HEK293T (cell line): ENCODE measurements around the gene BMPER.
A peak's percentile ranks its signal among the peaks of the same experiment; 100 is the strongest.

Experiments
- CTCF ChIA-PET: fragments of 350-600 bp; formaldehyde crosslinking; extraction: SDS; loops from one replicate; lab custom pipeline; 2021; ENCODE audit warnings: antibody characterized with exemption, inconsistent platforms; lab: Yijun Ruan, JAX
- POLR2A ChIA-PET: fragments of 350-600 bp; formaldehyde crosslinking; extraction: SDS; loops from one replicate; lab custom pipeline; 2020; ENCODE audit warnings: antibody characterized with exemption, inconsistent platforms; lab: Yijun Ruan, JAX
- DNase-seq: peaks from one replicate; pipeline ENCODE4 v3.0.0; 2012; ENCODE audit warnings: mixed read lengths; ENCODE audit errors: extremely low spot score
- ARNT ChIP-seq: fragments of 450-650 bp; IDR thresholded peaks from 2 replicates; pipeline ENCODE4 v1.6.1; 2017; ENCODE audit warnings: mild to moderate bottlenecking
- BHLHE40 ChIP-seq: fragments of 450-650 bp; IDR thresholded peaks from 2 replicates; pipeline ENCODE4 v1.6.1; 2016; ENCODE audit warnings: mild to moderate bottlenecking, moderate library complexity, borderline replicate concordance
- CTBP1 ChIP-seq: fragments of 450-650 bp; IDR thresholded peaks from 2 replicates; pipeline ENCODE4 v1.6.1; 2016; ENCODE audit warnings: borderline replicate concordance
- ELF4 ChIP-seq: fragments of 450-650 bp; IDR thresholded peaks from 2 replicates; pipeline ENCODE4 v1.6.1; 2017; ENCODE audit warnings: antibody characterized with exemption
- FOXA1 ChIP-seq: fragments of 450-650 bp; IDR thresholded peaks from 2 replicates; pipeline ENCODE4 v1.6.1; 2016; ENCODE audit warnings: mild to moderate bottlenecking
- FOXK2 ChIP-seq: fragments of 450-650 bp; IDR thresholded peaks from 2 replicates; pipeline ENCODE4 v1.6.1; 2016; ENCODE audit warnings: mild to moderate bottlenecking
- FOXM1 ChIP-seq: fragments of 450-650 bp; IDR thresholded peaks from 2 replicates; pipeline ENCODE4 v1.6.1; 2017; ENCODE audit warnings: mild to moderate bottlenecking, borderline replicate concordance
- HDGF ChIP-seq: fragments of 450-650 bp; IDR thresholded peaks from 2 replicates; pipeline ENCODE4 v1.6.1; 2017; ENCODE audit warnings: antibody characterized with exemption, borderline replicate concordance
- L3MBTL2 ChIP-seq: fragments of 450-650 bp; conservative IDR thresholded peaks from 2 replicates; pipeline ENCODE4 v1.6.1; 2016; ENCODE audit warnings: mild to moderate bottlenecking
- LEF1 ChIP-seq: fragments of 450-650 bp; IDR thresholded peaks from 2 replicates; pipeline ENCODE4 v1.6.1; 2017; ENCODE audit warnings: mild to moderate bottlenecking, borderline replicate concordance
- NFRKB ChIP-seq: fragments of 450-650 bp; IDR thresholded peaks from 2 replicates; pipeline ENCODE4 v1.6.1; 2016; ENCODE audit warnings: mild to moderate bottlenecking, moderate library complexity
- PKNOX1 ChIP-seq: fragments of 450-650 bp; IDR thresholded peaks from 2 replicates; pipeline ENCODE4 v1.6.1; 2016
- SP1 ChIP-seq: fragments of 450-650 bp; IDR thresholded peaks from 2 replicates; pipeline ENCODE4 v1.6.1; 2017
- SUZ12 ChIP-seq: fragments of 450-650 bp; IDR thresholded peaks from 2 replicates; pipeline ENCODE4 v1.6.1; 2016; ENCODE audit warnings: mild to moderate bottlenecking
- TARDBP ChIP-seq: fragments of 450-650 bp; IDR thresholded peaks from 2 replicates; pipeline ENCODE4 v1.6.1; 2016
- ZNF384 ChIP-seq: fragments of 450-650 bp; IDR thresholded peaks from 2 replicates; pipeline ENCODE4 v1.6.1; 2016

The BMPER gene

GRCh38 chr7:33916357-33917081 is 11.2 kb downstream of the BMPER start:
- no peak for DNase-seq
- TF ChIP-seq FOXM1 (no peak), FOXK2 (no peak), LEF1 (no peak), BHLHE40 (no peak)
- POLR2A ChIA-PET = interaction anchor here (0.7 to 1.2 kb wide), 2 partner anchors 12 to 16 kb away, joined by 3 to 5 read pairs; no protein-coding TSS in a partner anchor
- CTCF ChIA-PET = no interaction called here

- POLR2A ChIA-PET = no interaction called here
- no peak for DNase-seq
- CTCF ChIA-PET = interaction anchor here (0.9 kb wide), 1 partner anchor 9 kb away, joined by 3 read pairs; no protein-coding TSS in a partner anchor
- TF ChIP-seq FOXM1 = no peak
- TF ChIP-seq ARNT = no peak
- no peak for TF ChIP-seq ZNF384
- TF ChIP-seq LEF1 = no peak
- no peak for TF ChIP-seq L3MBTL2
- no peak for TF ChIP-seq SP1
- no peak for TF ChIP-seq ELF4
- no peak for TF ChIP-seq FOXK2
- TF ChIP-seq HDGF = no peak
- no peak for TF ChIP-seq CTBP1
- TF ChIP-seq TARDBP = no peak
- TF ChIP-seq FOXA1 = no peak
- no peak for TF ChIP-seq BHLHE40
- no peak for TF ChIP-seq NFRKB
- TF ChIP-seq SUZ12 = no peak
Observed at GRCh38 chr7:33917661-33918060, 12.3 kb downstream of the BMPER start.

GRCh38 chr7:33918438-33919143 is 13.3 kb downstream of the BMPER start:
- POLR2A ChIA-PET = no interaction called here
- TF ChIP-seq LEF1 (no peak), ARNT (no peak), FOXM1 (no peak), ZNF384 (no peak), HDGF (no peak), CTBP1 (no peak), L3MBTL2 (no peak), FOXA1 (no peak), SP1 (no peak), BHLHE40 (no peak), NFRKB (no peak), FOXK2 (no peak)
- no peak for DNase-seq
- CTCF ChIA-PET = interaction anchor here (1.1 kb wide), 1 partner anchor 14 kb away, joined by 3 read pairs; no protein-coding TSS in a partner anchor

- POLR2A ChIA-PET = no interaction called here
- CTCF ChIA-PET = no interaction called here
- peak; percentile 80 for TF ChIP-seq PKNOX1
- TF ChIP-seq TARDBP = no peak
Observed at GRCh38 chr7:33919449-33919848, 14.1 kb downstream of the BMPER start.

GRCh38 chr7:33921216-33921938 is 16.0 kb downstream of the BMPER start:
- DNase-seq = no peak
- no peak for TF ChIP-seq CTBP1
- no peak for TF ChIP-seq L3MBTL2
- no peak for TF ChIP-seq ZNF384
- no peak for TF ChIP-seq PKNOX1
- no peak for TF ChIP-seq ARNT
- no peak for TF ChIP-seq ELF4
- no peak for TF ChIP-seq TARDBP
- no peak for TF ChIP-seq NFRKB
- no peak for TF ChIP-seq FOXM1
- no peak for TF ChIP-seq FOXA1
- no peak for TF ChIP-seq LEF1
- TF ChIP-seq HDGF = no peak
- ChIA-PET POLR2A (interaction anchor here (1.2 to 1.5 kb wide), 2 partner anchors 14 to 17 kb away, joined by 3 to 5 read pairs; partner anchors contain the start of gene BMPER), CTCF (interaction anchor here (0.7 to 1.8 kb wide), 3 partner anchors 9 to 192 kb away, joined by 3 to 11 read pairs (median 9); no protein-coding TSS in a partner anchor)

More at GRCh38 chr7:33919449-33919848, 14.1 kb downstream of the BMPER start:
- no peak for DNase-seq

- DNase-seq = no peak
- POLR2A ChIA-PET = no interaction called here
- TF ChIP-seq FOXA1 (no peak), CTBP1 (no peak), ARNT (no peak), NFRKB (no peak), FOXM1 (no peak), TARDBP (no peak), PKNOX1 (no peak), ZNF384 (no peak), SP1 (no peak), L3MBTL2 (no peak), ELF4 (no peak)
- CTCF ChIA-PET = interaction anchor here (1.6 kb wide), 1 partner anchor 10 kb away, joined by 9 read pairs; no protein-coding TSS in a partner anchor
Observed at GRCh38 chr7:33922820-33923219, 17.5 kb downstream of the BMPER start.
